Ramos (cell line): ENCODE measurements around the gene PIK3CB.
"Not testable (repeated sequence)": the region's sequence is repeated elsewhere in the genome, so short reads cannot be mapped to it uniquely, and the experiment has no call there.

ENCODE experiments used
- in situ Hi-C: fragments of 300-500 bp; cut with MboI; formaldehyde crosslinking; loops from one replicate; pipeline ENCODE4 v1.14.3; 2022; ENCODE audit warnings: low sequenced_read_pairs; ENCODE audit not compliant: unreplicated experiment

PIK3CB gene

GRCh38 chr3:138642226-138642926 lies 192.4 kb downstream of the PIK3CB start:
- in situ Hi-C loops = no loop called here

GRCh38 chr3:138640537-138640936 lies 194.2 kb downstream of the PIK3CB start:
- in situ Hi-C loops = no loop called here

DNA sequence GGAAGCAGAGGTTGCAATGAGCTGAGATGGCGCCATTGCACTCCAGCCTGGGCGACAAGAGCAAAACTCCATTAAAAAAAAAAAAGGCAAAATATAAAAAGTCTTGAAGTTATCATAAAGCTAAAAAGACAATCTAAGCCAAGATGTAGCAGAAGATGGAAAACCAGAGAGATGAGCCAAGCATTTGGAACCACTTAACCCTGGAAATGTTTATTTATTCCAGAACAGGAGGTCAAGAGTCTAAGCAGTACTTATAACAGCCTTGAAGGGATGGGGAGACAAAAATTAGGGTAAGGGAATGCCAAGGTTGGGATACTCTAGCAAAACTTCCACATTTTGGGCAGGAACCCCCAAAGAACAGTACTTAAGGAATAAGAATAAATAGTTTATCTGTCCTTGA lies 196.1 kb downstream of the PIK3CB start:
- in situ Hi-C loops = no loop called here

DNA sequence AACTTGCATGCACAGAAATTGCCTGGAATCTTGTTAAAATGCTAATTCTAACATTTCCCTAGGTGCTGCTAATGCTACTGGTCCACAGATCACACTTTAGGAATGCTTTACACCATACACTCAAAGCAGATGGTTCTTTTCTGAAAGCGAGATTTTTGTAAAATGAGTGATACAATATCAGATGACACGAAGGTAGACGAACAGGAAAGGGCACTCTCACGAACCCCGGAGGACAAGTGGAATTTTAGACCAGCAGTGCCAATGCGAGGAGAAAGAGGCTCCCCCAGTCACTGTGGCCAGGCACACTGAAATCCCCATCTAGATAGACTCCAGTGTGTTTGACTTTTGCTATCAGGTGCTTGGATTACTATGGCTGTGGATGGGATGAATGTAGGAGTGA lies 205.2 kb downstream of the PIK3CB start:
- in situ Hi-C loops = no loop called here

DNA sequence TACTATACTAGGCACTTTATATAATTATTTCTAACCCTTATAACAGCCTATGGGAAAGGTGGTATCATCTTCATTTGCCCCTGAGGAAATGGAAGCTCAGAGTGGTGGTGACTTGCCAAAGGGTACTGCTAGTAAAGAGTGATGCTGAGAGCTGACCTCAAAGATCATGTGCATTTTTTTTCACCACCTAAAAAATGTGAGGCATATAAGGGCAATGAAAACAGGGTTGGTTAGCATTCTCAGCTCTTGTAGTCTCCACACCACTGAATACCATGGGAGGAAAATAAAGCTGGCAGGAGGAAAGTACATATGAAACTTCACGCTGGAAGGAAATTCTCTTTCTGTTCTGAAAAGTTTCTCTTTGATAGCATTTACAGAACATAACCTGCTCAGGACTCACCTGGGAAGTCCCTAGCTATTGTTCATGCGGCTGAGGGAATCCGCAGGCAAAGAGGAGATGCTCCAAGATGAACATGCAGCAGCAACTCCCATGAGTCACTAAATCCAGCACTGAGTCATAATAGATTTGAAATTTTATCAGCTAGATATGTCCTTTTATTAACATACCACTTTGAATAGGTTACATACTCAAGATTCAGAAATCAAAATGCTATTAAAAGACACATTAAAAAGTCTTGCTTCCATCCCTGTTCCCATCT lies 208.9 kb downstream of the PIK3CB start:
- in situ Hi-C loops = no loop called here

DNA sequence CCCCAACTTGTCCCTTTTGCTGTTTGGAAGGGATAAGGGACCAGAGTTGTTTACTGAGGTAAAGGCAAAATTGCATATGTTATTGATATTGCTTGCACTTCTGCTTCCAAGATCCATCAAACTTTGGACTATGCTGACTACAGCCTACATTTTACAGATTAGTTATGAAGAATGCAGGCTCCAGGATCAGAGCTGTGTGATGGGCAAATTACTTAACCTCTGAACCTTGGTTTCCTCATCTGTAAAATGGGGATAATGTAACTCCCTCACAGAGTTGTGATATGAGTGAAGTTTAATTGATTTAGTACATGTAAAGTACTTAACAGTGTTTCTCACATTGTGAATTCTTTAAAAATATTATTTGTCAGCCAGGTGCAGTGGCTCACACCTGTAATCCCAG lies 210.2 kb downstream of the PIK3CB start:
- in situ Hi-C loops = no loop called here

DNA sequence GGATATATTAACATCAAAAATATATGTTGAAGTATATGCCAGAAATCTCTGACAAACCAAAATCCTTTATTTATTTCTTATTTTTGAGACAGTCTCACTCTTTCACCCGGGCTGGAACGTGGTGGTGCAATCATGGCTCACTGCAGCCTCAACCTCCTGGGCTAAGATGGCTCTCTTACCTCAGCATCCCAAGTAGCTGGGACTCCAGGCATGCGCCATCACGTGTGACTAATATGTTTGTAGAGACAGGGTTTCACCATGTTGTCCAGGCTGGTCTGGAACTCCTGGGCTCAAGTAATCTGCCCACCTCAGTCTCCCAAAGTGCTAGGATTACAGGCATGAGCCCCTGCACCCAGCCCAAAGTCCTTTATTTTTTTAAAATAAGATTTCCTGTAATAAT lies 214.3 kb downstream of the PIK3CB start:
- in situ Hi-C loops = no loop called here

DNA sequence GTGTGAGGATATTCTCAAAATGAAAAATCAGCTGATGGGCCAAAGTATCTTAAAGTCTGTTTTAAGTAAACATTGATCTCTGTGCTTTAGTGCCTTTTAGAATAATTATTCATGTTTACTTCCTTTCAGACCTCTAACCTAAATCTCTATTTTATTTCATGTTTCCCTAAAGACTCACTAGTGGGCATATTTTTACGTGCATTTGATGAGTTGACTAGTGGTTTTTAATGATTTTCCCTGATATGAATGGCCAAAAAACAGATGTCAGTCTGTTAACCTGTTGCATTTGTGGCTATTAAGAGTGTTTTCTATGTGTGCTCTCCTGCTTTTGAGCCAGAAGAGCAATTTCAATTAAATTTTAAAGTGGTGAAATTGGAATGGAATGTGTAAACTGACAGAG lies 219.3 kb downstream of the PIK3CB start:
- in situ Hi-C loops = no loop called here

DNA sequence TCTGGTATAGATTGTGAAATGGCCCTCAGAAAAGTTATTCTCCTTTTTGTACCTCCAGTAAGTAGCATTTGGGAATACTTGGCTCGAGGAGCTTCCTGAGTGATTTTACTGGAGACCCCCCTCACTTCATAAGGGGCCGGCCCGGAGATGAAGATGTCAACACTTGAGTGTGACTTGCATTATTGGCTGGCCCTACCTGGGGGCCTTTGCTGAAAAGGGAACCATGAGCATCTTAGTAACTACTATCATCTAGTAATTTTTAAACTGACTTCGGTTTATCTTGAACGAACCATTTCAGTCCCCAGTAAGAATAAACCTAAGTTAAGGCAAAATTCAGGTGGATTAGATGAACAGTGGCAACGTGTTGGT lies 224.8 kb downstream of the PIK3CB start:
- in situ Hi-C loops = no loop called here

- in situ Hi-C loops = no loop called here
Observed at GRCh38 chr3:138608322-138609135, 226.2 kb downstream of the PIK3CB start, which contains the start of gene FAIM. Gene FAIM, plus strand, starts transcription at chr3:138608771. Its CDS starts 10,956 bp downstream, at chr3:138619727.

GRCh38 chr3:138604106-138604595 lies 230.6 kb downstream of the PIK3CB start:
- in situ Hi-C loops = not testable (repeated sequence)
